GM11168 (cell line): ENCODE measurements around the gene GUCY1A1.

Experiments used
- in situ Hi-C: fragments of 300-500 bp; cut with MboI; formaldehyde crosslinking; loops from one replicate; pipeline ENCODE4 v1.12.0; 2022; ENCODE audit warnings: low sequenced_read_pairs; ENCODE audit not compliant: unreplicated experiment

The GUCY1A1 gene

DNA sequence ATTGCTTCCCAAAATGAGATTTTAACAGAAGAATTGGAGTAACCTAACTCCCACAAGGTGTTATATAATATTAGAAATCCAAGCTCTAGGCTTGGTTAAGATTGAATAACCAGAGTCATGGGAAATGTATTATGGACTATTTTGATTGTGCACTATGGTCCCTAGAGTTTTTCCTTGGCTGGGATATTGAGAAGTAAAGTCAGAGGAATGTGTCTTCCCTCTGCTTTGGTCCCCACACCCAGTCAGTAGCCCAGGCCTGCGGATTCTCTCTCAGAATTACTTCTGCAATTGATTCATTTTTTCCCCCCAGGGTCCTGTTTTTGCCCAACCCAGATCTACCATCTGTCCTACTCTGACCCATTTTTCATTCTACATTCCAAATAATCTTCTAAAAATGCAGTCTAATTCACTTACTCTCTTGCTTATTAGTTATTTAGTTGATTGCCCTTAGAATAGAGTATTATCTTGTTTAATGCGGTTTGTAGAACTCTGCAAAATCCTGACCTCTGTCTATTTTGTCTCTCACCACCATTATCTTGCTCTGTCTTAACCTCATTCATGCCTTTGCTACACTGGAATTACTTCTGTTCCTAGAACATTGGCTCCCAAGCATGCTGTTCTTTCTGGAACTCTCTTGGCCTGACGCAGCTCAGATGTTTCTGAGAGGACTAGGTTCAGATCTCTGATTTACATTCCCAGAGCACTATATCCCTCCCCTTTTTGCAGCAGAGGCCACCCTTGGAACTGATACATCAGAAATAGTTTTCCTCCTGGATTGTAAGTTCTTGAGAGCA lies 23.6 kb downstream of the GUCY1A1 start:
- in situ Hi-C loops, result no loop called here

DNA sequence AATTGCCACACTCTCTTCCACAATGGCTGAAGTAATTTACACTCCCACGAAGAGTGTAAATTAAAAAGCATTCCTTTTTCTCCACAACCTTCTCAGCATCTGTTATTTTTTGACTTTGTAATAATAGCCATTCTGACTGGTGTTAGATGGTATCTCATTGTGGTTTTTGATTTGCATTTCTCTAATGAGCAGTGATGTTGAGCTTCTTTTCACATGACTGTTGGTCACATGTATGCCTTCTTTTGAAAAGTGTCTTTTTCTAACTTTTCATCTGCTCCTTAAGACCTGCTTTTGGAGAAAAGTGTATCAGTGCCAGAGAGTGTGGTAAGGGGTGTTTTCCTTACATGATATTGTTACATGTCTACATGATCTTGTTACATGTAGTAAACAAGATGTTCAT lies 25.7 kb downstream of the GUCY1A1 start:
- in situ Hi-C loops, result no loop called here

DNA sequence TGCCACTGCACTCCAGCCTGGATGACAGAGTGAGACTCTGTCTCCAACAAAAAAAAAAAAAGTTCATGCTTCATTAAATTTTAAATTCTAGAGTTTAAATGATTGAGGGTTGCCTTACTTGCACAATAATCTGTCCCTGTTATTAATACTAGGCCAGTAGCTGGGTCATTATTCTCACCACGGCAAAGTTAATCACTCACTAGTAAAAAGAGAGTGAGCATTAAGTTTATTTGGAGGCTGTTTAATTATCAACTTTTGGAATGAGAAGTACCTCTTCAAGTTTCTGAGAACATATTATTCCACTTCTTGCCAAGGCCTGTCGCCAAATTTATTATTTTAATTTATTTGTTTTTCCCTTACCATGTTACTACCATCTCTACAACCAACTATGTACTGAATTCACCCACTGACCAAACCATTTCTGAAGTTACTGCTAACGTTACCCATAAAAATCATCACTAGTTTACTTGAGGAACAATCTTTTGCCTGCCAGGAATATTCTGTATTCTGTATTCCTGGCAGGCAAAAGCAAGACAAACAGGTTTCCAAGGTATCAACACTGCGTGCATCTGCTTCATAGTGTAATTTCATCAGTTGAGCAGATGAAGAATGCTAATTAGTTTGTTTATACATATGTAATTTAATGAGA lies 26.5 kb downstream of the GUCY1A1 start:
- in situ Hi-C loops, result no loop called here

GRCh38 chr4:155694100-155694785 lies 27.6 kb downstream of the GUCY1A1 start:
- in situ Hi-C loops, result no loop called here

DNA sequence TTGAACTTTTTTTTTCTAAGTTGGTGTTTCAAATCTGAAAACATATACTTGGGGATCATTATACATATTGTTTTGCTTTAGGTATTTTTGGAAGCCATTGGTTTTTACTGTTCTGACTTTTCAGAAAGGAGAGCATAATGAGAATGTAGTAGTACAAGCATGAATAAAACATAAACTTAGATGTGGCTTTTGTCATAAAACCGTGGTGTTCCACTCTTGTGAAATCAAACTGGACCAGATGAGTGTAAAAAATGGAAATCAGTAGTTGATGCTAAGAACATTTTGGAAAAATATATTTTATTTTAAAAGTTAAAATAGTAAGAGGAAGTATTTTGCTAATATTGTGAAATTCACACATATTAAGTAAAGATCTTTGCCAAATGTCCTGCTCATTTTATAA lies 29.6 kb downstream of the GUCY1A1 start:
- in situ Hi-C loops, result no loop called here

DNA sequence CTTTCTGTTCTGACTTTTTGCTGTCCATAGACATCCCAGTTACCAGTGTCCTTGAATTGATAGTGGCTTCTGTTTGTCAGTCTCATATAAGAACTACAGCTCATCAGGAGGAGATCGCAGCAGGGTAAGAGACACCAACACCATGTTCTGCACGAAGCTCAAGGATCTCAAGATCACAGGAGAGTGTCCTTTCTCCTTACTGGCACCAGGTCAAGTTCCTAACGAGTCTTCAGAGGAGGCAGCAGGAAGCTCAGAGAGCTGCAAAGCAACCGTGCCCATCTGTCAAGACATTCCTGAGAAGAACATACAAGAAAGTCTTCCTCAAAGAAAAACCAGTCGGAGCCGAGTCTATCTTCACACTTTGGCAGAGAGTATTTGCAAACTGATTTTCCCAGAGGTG lies 30.1 kb downstream of the GUCY1A1 start:
- in situ Hi-C loops, result no loop called here

GRCh38 chr4:155701827-155702226 lies 35.2 kb downstream of the GUCY1A1 start:
- in situ Hi-C loops, result no loop called here

DNA sequence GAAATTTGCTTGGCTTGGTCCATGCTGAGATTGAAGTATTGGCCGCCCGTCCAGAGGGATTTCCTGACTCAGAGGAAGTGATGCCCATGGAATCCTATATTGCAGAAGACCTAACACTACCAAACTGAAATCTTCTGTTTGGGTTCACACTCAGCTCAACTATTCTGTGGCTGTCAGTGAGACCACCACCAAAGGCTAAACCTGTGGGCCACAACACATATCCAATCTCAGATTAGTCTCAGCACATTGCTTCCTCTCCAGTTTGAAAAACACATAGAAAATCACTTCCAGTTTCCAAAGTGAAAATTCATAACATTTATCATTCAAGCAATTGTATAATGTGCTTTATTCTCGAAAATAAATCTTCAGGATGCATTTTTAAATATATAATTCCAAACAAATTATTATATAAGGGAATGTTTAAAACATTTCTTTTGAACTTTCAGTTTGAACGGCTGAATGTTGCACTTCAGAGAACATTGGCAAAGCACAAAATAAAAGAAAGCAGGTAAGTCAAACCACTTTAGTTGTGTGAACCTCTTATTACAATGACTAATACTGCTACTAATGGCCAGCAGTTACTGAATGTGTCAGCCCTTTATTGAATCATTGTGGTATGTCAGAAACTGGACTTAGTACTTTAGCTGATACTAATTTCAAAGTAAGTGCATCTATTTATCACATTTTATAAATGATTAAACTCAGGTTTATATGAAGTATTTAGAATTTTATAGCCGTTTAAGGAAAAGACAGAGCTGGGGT lies 37.0 kb downstream of the GUCY1A1 start:
- in situ Hi-C loops, result no loop called here

DNA sequence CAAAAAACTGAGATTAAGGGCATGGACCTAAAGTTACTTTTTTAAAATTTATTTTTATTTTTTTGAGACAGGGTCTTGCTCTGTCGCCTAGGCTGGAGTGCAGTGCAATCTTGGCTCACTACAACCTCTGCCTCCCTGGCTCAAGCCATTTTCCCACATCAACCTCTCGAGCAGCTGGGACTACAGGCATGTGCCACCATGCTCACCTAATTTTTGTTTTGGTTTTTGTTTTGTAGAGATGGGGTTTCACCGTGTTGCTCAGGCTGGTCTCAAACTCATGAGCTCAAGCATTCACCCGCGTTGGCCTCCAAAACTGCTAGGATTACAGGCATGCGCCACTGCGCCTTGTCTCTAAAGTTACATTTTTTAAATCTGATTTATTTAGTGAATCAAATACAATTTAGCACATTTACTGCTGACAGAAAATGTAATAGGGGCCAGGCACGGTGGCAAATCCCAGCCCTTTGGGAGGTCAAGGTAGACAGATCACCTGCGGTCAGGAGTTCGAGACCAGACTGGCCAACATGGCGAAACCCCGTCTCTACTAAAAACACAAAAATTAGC lies 38.3 kb downstream of the GUCY1A1 start:
- in situ Hi-C loops, result no loop called here

DNA sequence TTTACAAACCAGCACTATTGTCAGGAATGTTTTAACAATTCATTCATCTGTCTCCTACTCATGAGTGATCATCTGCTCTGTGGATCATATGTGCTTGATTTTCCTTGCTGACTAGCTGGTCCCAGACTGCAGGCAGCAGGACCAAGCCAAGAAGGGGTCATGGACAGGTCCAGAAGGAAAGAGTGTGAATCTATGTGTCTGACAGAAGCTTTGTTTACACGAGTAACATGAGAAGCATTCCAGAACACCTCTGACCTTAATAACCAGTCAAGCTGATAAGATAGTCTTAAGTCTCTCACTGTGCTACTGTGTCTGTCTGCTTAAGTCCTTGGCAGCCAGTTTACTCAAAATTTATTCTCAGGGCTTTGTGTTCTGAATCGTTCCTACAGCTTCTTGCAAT lies 39.0 kb downstream of the GUCY1A1 start:
- in situ Hi-C loops, result no loop called here

GRCh38 chr4:155706147-155706546 lies 39.5 kb downstream of the GUCY1A1 start:
- in situ Hi-C loops, result no loop called here

GRCh38 chr4:155707251-155707650 lies 40.6 kb downstream of the GUCY1A1 start:
- in situ Hi-C loops, result no loop called here

GRCh38 chr4:155708782-155709181 lies 42.1 kb downstream of the GUCY1A1 start:
- in situ Hi-C loops, result no loop called here

- in situ Hi-C loops, result no loop called here
These were observed 43.3 kb downstream of the GUCY1A1 start for GRCh38 chr4:155709918-155710317.

- in situ Hi-C loops, result no loop called here
These were observed 44.9 kb downstream of the GUCY1A1 start for GRCh38 chr4:155711556-155711955.

DNA sequence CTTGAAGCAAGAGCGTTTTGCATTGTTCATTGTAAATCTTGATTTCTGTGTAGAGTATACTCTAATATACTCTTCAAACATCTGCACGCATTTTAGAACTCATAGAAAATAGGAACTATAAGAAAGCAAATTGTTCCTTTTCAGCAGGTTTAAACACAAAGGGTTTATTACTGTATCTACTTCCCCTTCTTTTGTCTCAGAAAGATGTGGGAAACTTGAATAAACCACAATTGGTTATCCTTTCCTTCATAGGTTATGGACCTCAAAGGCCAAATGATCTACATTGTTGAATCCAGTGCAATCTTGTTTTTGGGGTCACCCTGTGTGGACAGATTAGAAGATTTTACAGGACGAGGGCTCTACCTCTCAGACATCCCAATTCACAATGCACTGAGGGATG lies 46.2 kb downstream of the GUCY1A1 start:
- in situ Hi-C loops, result no loop called here

DNA sequence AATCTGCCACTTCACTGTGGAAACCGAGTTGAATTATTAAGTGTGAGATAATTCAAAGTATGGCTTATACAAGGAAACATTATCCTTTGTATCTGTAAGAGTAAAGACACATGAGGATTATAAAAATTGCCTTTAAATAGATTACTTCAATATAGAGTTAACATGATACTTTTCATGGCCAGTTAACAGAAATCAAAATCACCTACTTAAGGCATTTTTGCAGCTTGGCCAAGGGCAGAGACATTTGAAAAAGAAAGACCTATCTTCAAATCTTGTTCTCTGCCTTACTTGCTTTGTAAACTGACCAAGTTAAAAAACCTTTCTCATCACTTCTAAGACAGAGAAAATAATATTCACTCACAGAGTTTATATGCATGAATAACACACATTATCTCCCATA lies 47.3 kb downstream of the GUCY1A1 start:
- in situ Hi-C loops, result no loop called here

- in situ Hi-C loops, result no loop called here
These were observed 55.7 kb downstream of the GUCY1A1 start for GRCh38 chr4:155722336-155722735.

DNA sequence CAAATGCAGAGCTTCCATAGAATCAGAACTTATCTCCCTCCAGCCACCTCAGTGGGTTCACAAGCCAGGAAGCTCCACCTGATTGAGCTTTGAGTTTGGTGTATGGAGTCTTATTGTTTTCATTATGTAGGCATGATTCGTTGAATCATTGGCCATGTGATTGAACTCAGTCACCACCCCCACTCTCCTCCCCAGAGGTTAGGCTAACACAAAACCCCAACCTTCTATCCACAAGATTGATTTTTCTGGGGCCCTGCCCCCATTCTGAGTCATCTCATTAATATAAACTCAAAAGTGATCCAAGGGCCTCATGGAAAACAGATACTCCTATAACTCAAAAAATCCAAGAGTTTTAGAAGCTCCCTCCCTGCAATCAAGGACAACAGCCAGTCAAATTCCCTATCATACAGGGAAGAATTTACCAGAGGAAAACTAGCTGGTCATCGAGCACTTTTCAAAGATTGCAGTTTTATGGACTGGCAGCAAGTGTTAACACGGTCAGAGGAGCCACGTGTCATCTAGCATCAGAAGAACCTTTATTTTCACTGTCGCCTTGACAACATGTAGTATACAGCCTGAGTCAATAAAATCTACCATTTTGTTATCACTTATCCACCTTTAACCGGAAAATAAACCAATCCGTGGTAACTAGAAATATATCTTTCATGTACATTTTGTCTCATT lies 56.3 kb downstream of the GUCY1A1 start:
- in situ Hi-C loops, result no loop called here

GRCh38 chr4:155724731-155725130 lies 58.1 kb downstream of the GUCY1A1 start:
- in situ Hi-C loops, result no loop called here
